HTR-8/SVneo (cell line): ENCODE data around the gene HAGHL.
"Not testable (repeated sequence)": the region's sequence is repeated elsewhere in the genome, so short reads cannot be mapped to it uniquely, and the experiment has no call there.

Experiments
- DNase-seq: peaks from one replicate; pipeline ENCODE4 v3.0.0; 2011; ENCODE audit warnings: low spot score, mixed read lengths; ENCODE audit not compliant: insufficient read length
- FAIRE-seq: peaks from 2 replicates; lab custom pipeline; 2011; peaks lifted over from hg19 to GRCh38; lab: Jason Lieb, UNC

The HAGHL gene

GRCh38 chr16:686459-687260 lies 40.2 kb upstream of the HAGHL start:
- FAIRE-seq (no peak), DNase-seq (no peak)

GRCh38 chr16:687499-687898 lies 39.4 kb upstream of the HAGHL start:
- FAIRE-seq (no peak), DNase-seq (no peak)

GRCh38 chr16:689175-689897 lies 37.6 kb upstream of the HAGHL start:
- no peak for FAIRE-seq
- DNase-seq: no peak

- not testable (repeated sequence) for DNase-seq, FAIRE-seq
These were observed 35.7 kb upstream of the HAGHL start for GRCh38 chr16:691242-691641.

- FAIRE-seq (no peak), DNase-seq (no peak)
These were observed 34.4 kb upstream of the HAGHL start for GRCh38 chr16:692356-693108.

- no peak for FAIRE-seq
- no peak for DNase-seq
These were observed 33.5 kb upstream of the HAGHL start for GRCh38 chr16:693364-693763.

GRCh38 chr16:693766-694165 lies 33.1 kb upstream of the HAGHL start:
- FAIRE-seq: no peak
- no peak for DNase-seq

GRCh38 chr16:694187-694862 lies 32.6 kb upstream of the HAGHL start:
- DNase-seq: no peak
- FAIRE-seq: no peak

GRCh38 chr16:694863-695354 lies 32.0 kb upstream of the HAGHL start:
- FAIRE-seq (no peak), DNase-seq (no peak)

- FAIRE-seq: peak; percentile 13
These were observed 31.4 kb upstream of the HAGHL start for GRCh38 chr16:695355-696089.

GRCh38 chr16:698911-699671 lies 27.8 kb upstream of the HAGHL start:
- FAIRE-seq (no peak), DNase-seq (no peak)

More at GRCh38 chr16:695355-696089, 31.4 kb upstream of the HAGHL start:
- no peak for DNase-seq

GRCh38 chr16:700684-701584 lies 26.0 kb upstream of the HAGHL start:
- DNase-seq: no peak

GRCh38 chr16:702341-702740 lies 24.6 kb upstream of the HAGHL start:
- FAIRE-seq (no peak), DNase-seq (no peak)

More at GRCh38 chr16:700684-701584, 26.0 kb upstream of the HAGHL start:
- FAIRE-seq: no peak

- DNase-seq: no peak
- no peak for FAIRE-seq
These were observed 23.5 kb upstream of the HAGHL start for GRCh38 chr16:703406-703805.

- DNase-seq (no peak), FAIRE-seq (no peak)
These were observed 22.9 kb upstream of the HAGHL start for GRCh38 chr16:704047-704446.

- DNase-seq (no peak), FAIRE-seq (no peak)
These were observed 22.1 kb upstream of the HAGHL start for GRCh38 chr16:704552-705380.
